OCI-LY7 (cell line): ENCODE measurements around the gene DMD.

ENCODE experiments used
- CTCF ChIP-seq: fragments of 200-600 bp; sonication (generic); conservative IDR thresholded peaks from 2 replicates; pipeline ENCODE4 v1.5.1; 2014; ENCODE audit warnings: mild to moderate bottlenecking, antibody characterized with exemption, low read length, moderate library complexity, mixed read lengths
- EZH2phosphoT487 ChIP-seq: fragments of 200-600 bp; sonication (generic); IDR thresholded peaks from 2 replicates; pipeline ENCODE4 v1.6.1; 2018; ENCODE audit warnings: low read depth, borderline replicate concordance, mild to moderate bottlenecking, mixed run types, antibody characterized with exemption, low read length, moderate library complexity, mixed read lengths

DNA sequence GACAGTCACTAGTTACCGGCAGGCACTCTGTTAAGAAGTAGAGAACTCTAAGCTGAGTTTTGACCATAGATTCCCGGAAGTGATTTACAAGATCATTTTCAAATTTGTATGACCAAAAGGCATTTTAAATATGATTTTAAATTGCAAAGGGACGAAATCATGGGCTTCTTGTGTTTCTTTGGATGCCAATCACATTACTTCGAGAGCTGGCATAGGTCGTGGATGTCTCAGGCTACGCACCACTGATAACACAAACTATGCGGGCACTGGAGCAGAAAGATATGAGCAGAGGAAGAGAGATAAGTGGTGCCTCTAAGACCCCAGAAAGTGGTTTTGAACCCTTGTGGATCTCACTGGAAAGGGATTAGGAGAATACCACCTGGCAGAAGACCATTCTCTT, 1845.3 kb downstream of the DMD start:
- TF ChIP-seq CTCF (no peak), EZH2phosphoT487 (no peak)
